Progenitor cell of endocrine pancreas (in vitro differentiated cells): ENCODE results near the gene HNF1B. TPM values are rescaled to one million over a fixed set of nuclear protein-coding genes. Genes with fewer than 3 reads are reported as not detected.
A peak's percentile ranks its signal among the peaks of the same experiment; 100 is the strongest.

Experiments used
- DNase-seq: peaks from one replicate; pipeline ENCODE4 v3.0.0; 2021; ENCODE audit warnings: low spot score; ENCODE audit not compliant: unreplicated experiment
- H3K27ac Mint-ChIP-seq: 2 replicates; pipeline ENCODE4 v1.8.0; 2021; ENCODE audit warnings: mild to moderate bottlenecking, moderate library complexity, mixed read lengths
- H3K27me3 Mint-ChIP-seq: 2 replicates; pipeline ENCODE4 v1.8.0; 2021; ENCODE audit warnings: mixed read lengths
- H3K36me3 Mint-ChIP-seq: 2 replicates; pipeline ENCODE4 v1.8.0; 2022; ENCODE audit warnings: mixed read lengths; ENCODE audit not compliant: insufficient read depth
- H3K4me1 Mint-ChIP-seq: 2 replicates; pipeline ENCODE4 v1.8.0; 2021; ENCODE audit warnings: low read depth, mixed read lengths
- H3K4me3 Mint-ChIP-seq: 2 replicates; pipeline ENCODE4 v1.8.0; 2021; ENCODE audit warnings: low read depth, mild to moderate bottlenecking, moderate library complexity, mixed read lengths
- H3K9me3 Mint-ChIP-seq: 2 replicates; pipeline ENCODE4 v1.8.0; 2021; ENCODE audit warnings: low read depth, mixed read lengths
- total RNA-seq: library from RNA; stranded (reverse); gene quantifications from 2 replicates; pipeline ENCODE4 v1.2.1, GENCODE V29; 2021
- TF ChIP-seq, protein P1 (sequence below): fragments of 200-600 bp; sonication (generic); IDR thresholded peaks from one replicate; pipeline ENCODE4 v1.5.0; 2021; ENCODE audit warnings: antibody characterized with exemption, mild to moderate bottlenecking; ENCODE audit not compliant: unreplicated experiment

HNF1B gene
- total RNA-seq, 1 donor from 2014 or later: 99.1 TPM

DNA sequence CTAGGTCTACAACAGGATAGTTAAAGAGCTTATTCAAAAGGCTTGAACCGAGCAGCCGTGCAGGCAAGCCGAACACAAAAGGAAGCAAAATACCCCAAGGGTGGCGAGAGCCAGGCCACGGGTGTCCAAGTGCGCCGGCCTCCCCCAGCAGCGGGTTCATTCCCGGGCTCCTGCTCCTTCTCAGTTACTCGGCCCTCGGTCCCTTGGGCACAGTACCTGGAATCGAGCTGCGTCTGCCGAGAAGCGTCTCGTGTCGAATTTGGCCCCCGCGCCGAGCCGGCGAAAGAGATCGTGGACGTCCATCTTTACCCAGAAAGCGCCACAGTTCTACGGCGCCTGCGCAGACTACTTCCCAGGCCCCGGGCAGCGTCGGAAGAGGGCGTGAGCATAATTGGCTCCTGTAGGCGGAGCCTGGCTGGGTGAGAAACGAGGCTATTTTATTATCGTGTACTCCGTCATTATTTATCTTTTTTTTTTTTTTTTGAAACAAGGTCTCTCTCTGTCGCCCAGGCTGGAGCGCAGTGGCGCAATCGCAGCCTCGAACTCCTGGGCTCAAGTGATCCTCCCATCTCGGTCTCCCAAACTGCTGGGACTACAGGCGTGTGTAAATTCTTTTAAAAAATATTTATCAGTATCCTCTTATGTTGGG, 101.6 kb downstream of the HNF1B start, which contains the start of gene DDX52:
DDX52 (minus strand) TSS at position 329 of the 649 bp plus-strand sequence; CDS start at position 303, 26 bp downstream.
- H3K4me3 Mint-ChIP-seq: peak within 1 kb of the TSS; percentile 90
- no peaks in the 10 kb centered on the region for H3K9me3 Mint-ChIP-seq
- peaks cover 3% of the 10 kb centered on the region for H3K27me3 Mint-ChIP-seq
- H3K27ac Mint-ChIP-seq: peak within 1 kb of the TSS; percentile 94
- H3K36me3 Mint-ChIP-seq: peaks cover 15% of the 10 kb centered on the region
- peaks cover 23% of the 10 kb centered on the region for H3K4me1 Mint-ChIP-seq
- peak; percentile 76 for DNase-seq
- TF ChIP-seq, protein P1, sequence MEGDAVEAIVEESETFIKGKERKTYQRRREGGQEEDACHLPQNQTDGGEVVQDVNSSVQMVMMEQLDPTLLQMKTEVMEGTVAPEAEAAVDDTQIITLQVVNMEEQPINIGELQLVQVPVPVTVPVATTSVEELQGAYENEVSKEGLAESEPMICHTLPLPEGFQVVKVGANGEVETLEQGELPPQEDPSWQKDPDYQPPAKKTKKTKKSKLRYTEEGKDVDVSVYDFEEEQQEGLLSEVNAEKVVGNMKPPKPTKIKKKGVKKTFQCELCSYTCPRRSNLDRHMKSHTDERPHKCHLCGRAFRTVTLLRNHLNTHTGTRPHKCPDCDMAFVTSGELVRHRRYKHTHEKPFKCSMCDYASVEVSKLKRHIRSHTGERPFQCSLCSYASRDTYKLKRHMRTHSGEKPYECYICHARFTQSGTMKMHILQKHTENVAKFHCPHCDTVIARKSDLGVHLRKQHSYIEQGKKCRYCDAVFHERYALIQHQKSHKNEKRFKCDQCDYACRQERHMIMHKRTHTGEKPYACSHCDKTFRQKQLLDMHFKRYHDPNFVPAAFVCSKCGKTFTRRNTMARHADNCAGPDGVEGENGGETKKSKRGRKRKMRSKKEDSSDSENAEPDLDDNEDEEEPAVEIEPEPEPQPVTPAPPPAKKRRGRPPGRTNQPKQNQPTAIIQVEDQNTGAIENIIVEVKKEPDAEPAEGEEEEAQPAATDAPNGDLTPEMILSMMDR: no peak

DNA sequence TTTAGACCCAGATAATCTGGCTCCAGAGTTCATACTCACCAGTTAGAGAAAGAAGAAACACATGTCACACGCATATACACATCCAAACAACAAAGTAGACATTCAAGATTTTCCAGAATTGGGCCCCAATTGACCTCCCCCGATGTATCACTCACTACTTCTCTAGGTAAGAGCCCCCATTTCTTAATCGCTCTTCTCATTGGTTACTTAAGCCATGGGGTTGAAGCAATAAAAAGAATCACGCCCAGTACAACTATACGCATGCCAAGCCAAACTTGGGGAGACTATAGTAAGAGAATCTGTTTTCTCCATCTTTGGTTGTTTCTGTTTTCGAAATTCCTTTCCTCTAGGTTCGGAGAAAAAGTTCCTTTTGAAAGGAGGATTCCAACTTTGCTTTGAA, 102.2 kb downstream of the HNF1B start:
- DNase-seq: no peak
- Mint-ChIP-seq H3K9me3 (no peaks in the 10 kb centered on the region), H3K27me3 (peaks cover 3% of the 10 kb centered on the region), H3K36me3 (peaks cover 21% of the 10 kb centered on the region), H3K4me3 (peak overlapping the region; percentile 90), H3K27ac (peak overlapping the region; percentile 94), H3K4me1 (peaks cover 22% of the 10 kb centered on the region)
- TF ChIP-seq, protein P1: no peak

DNA sequence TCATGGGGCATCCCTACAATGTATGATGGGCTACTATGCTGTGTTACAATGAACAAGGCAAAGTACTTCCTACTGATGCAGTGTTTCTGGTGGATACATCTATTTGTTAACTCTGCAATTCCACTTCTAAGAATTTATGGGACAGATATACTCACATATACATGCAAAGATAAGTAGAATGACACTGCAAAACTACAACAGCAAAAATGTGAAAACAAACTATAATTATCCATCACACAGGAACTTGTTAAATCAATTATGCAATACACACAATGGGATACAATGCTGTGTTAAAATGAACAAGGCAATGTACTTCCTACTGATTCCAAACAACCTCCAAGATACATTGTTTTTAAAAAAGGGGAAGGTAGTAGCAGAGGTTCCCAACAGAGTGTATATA, 104.8 kb downstream of the HNF1B start:
- Mint-ChIP-seq H3K4me3 (peak overlapping the region; percentile 48), H3K36me3 (peaks cover 40% of the 10 kb centered on the region), H3K27me3 (no peaks in the 10 kb centered on the region)

DNA sequence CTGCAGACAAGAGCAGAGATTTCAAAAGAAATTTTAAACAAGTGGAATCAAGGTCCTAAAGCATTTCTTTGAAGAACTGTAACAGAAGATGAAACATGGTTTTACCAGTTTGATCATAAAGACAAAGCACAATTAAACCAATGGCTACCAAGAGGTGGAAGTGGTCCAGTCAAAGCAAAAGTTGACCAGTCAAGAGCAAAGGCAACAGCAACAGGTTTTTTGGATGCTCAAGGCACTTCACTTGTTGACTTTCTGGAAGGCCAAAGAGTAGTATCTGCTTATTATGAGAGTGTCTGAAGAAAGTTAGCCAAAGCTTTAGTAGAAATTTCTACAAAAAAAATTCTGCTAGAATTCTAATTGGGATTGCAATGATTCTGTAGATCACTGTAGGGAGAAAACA, 106.9 kb downstream of the HNF1B start:
- Mint-ChIP-seq H3K4me1 (peaks cover 16% of the 10 kb centered on the region), H3K27me3 (no peaks in the 10 kb centered on the region), H3K4me3 (no peak overlapping the region), H3K36me3 (peaks cover 40% of the 10 kb centered on the region), H3K27ac (no peak overlapping the region), H3K9me3 (no peaks in the 10 kb centered on the region)
- TF ChIP-seq, protein P1: no peak
- DNase-seq: no peak

More for the DNA sequence above, 104.8 kb downstream of the HNF1B start:
- Mint-ChIP-seq H3K4me1 (peaks cover 22% of the 10 kb centered on the region), H3K27ac (no peak overlapping the region), H3K9me3 (no peaks in the 10 kb centered on the region)
- TF ChIP-seq, protein P1: no peak
- DNase-seq: no peak

Other genes starting within 250 kb of the HNF1B start
- gene SYNRG, start 135.6 kb downstream of the HNF1B start, total RNA-seq: 69.0 and 73.0 TPM in 2 replicates
- gene DDX52, start 101.6 kb downstream of the HNF1B start, total RNA-seq: 77.2 and 79.4 TPM in 2 replicates
- gene TBC1D3K, start 179.4 kb upstream of the HNF1B start, total RNA-seq: not detected in 2 replicates
- 58.5 and 61.8 TPM in 2 replicates for gene TBC1D3L, start 244.0 kb upstream of the HNF1B start, total RNA-seq